Fibroblast of skin of abdomen (primary cell): ENCODE results near the gene ST8SIA4.
"Not testable (repeated sequence)": the region's sequence is repeated elsewhere in the genome, so short reads cannot be mapped to it uniquely, and the experiment has no call there.

ENCODE experiments used
- DNase-seq: peaks from one replicate; pipeline ENCODE4 v3.0.0-alpha.2; 2013

ST8SIA4 gene

DNA sequence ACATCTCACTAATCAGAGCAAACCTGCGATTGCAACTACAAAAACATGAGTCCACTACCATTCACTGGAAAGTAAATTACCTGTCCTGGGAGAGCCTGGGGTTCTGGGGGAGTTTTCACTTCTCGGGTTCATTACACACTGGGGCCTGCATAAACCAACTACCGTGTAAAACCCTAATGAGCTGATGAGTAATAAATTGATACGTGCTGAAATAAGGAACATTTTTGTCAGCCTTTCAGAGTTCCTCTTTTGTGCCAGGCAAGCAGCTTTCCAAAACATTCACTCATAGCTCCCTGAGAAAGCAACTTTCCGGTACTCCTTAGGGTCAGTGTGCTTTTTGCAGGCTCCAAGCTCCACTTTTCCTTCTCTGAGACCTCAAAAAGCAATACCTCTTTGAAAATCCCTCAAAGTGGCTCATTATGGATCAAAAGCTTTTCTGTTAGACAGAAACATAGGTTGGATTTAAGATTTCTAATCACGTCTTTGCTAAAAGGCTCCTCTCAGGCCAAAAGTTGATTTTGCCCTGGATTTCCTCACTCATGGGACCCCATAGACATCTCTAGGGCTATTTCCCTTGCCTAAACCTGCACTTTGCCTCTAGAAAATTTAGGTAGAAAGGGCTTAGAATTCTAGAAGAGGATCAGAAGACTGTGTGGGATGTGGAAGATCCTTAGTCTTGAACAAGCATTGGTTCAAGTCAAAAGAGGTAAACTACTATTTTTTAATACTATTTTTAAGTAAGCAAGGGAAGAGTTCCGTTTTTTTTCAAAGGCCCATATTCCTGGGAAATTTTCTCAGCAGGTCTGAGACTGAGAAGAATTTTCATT, 74.8 kb downstream of the ST8SIA4 start:
- DNase-seq = no peak

DNA sequence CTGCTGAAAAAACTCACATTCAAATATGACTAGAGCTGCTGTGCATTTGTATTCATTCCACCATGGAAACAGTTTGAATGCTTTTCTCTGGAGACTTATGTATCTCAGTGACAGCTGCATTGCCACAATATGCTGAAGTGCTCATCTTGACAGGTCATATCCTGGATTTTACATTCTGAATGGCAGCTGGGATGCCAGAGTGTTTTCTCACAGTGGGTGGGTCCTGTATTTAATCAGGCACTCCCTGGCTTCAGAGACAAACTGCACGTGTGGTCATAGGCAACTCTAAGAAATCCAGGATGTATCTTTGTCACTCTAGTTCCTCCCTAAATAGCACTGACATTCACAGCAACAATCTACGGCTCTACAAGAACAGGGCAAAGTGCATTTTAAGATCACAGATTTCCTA, 75.6 kb downstream of the ST8SIA4 start:
- DNase-seq = peak; percentile 18

DNA sequence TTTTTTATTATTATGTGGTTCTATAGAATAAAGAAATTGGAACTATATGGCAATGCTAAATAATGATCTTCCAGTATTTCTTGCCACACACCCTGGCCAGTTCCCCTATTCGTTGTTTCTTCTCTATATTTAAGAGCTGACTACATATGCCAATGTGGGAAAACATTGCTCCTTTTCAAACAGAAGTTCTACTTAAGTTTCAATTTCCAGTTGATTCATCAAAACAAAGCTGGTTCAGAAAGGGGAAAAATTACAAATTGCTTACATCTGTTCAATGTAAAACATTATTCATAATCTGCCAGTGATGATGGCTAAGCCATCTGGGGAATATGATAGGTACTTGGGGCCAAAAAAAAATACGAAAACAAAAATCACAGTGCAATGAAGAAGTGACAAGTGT, 76.9 kb downstream of the ST8SIA4 start:
- no peak for DNase-seq

DNA sequence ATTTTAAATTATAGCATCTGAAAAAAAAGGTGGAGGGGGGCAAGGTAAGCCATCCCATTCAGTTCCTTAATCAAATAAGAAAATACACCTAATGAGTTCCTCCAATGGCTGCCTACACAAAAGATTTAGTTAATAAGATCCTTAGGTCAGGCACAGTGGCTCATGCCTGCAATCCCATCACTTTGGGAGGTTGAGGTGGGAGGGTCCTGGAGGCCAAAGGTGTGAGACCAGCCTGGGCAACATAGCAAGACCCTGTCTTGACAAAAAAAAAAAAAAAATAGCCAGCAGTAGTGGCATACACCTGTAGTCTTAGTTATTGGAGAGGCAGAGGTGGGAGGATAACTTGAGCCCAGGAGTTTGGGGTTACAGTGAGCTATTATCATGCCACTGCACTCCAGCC, 78.4 kb downstream of the ST8SIA4 start:
- DNase-seq = no peak

DNA sequence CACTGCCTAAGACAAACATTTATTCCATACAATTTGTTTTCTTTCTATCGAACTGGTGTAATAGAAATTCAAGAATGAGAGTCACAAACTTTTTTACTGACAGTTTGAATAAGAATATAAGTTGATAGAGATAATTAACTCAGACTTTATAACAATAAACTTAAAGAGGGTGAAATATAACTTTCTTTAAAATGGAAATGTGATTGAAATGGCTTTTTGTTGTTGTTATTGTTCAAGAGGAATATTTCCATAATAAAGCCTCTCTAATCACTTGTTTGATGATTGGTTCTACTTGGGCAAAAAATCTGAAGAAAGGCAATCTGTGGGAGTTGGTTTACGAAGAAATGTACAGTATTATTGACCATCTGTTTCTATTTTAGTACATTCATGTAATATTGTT, 79.3 kb downstream of the ST8SIA4 start:
- no peak for DNase-seq

DNA sequence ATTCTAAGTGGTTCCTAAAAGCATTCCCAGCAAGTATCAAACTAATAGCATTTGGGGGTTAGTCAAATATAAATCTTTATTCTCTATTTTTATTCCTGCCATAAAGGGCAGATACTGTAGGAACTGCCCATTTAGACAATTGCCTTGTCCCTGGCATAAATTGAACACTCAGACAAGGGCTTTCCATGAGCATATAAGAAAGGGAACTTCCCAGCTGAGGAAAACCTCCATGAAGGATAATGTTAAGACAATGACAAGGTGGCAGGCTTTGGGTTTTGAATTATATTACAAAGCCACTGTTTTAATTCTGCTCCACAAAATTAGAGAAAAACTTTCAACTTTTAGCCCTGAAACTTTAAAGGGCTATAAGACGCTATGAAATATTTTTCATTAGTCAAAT, 81.3 kb downstream of the ST8SIA4 start:
- DNase-seq = no peak

DNA sequence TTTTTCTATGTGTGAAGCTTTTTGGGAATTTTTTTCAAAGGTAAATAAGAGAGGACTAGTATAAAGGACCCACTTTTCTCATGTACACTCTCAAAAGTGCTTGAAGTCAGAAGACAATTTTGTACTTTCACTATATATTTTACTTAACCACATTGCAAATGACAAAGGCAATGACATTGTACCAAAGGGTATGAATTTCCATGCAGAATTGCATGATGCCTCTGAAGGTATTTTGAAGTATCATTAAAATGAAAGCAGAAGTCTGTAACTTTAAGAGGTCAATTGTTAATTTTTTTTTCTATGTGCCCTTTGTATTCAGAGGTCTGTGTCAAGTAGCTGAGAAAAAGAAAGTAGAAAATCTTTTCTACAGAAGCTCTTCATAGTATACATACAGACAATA, 84.7 kb downstream of the ST8SIA4 start:
- no peak for DNase-seq

DNA sequence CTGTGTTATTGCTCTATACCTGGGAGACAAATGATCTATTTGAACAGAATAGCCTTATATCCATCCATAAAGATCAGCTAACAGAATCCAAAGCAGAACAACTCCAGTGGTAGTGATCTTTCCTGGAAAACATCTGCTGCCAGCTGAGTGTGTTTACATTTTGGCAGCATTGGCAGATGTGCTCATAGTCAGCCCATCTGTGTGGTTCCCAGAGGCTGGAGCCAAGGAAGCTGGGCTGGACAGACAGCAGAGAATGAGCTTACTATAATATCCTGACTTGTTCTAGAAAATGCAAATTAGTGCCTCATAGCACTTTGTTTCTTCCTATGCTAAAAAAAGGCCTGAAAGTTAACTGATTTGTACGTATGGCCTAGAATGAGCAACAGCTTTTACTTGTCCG, 99.7 kb downstream of the ST8SIA4 start:
- peak; percentile 23 for DNase-seq

DNA sequence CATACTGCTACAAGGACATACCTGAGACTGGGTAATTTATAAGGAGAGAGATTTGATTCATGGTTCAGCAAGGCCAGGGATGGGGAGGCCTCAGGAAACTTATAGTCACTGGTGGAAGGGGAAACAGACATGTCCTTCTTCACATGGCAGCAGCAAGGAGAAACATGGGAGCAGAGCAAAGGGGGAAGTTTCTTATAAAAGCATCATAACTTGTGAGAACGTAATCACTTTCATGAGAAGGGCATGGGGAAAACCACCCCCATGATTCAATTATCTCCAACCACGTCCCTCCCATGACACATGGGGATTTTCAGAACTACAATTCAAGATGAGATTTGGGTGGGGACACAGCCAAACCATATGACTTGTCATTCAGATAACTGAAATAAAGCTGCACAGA, 100.9 kb downstream of the ST8SIA4 start:
- no peak for DNase-seq

DNA sequence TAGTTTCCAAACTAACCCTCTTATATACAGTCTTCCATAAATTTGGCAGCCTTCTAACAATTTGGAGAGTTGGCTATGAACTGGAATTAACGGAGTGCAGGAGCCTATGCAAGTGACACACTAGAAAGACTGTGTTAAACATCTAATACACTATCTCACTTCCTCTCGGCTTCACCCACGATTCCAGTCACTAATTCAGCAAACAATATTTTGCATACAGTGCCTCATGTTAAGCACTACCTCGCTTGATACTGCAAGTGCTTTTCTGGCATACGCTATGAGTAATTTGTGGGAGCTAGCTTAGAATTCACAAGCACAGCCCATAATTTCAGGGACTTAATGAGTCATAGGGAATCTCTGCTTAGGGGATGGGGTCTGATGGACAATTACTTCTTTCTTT, 102.5 kb downstream of the ST8SIA4 start:
- DNase-seq = no peak

DNA sequence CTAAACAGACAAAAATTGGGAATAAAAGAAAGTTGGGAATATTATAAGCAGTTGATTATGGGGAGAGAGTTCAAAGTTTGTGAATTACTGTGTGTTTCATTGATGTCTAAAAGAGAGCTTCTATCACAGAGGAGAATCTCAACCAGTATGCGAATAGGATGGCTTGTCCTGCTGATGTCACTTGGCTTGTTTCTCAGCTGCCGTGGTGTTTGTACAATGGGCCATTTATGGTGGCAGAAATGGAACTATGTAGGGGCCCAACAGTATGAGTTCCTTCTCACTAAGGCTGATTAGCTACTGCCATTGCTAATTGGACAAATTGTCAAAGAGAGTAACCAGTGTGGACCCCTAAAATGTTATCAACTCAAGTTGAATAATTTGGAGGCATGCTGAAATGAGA, 103.9 kb downstream of the ST8SIA4 start:
- no peak for DNase-seq

DNA sequence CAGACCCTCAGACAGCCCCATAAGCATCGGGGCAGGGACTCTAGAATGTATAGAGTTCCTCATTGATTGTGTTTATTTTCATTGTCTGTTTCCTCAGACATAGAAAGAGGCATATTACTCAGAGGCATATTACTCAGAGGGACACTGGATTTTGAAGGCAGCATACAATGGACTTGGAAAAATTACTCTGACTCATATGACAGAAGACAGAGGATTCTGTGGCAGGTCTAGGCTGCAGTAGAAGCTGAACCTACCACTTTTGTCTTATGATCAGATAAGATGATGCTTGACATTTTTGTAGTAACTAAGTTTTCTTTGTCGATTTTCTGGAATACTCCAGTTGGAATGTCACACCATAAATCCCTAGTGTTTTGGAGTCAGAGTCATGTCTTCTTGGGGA, 105.2 kb downstream of the ST8SIA4 start:
- peak; percentile 57 for DNase-seq

DNA sequence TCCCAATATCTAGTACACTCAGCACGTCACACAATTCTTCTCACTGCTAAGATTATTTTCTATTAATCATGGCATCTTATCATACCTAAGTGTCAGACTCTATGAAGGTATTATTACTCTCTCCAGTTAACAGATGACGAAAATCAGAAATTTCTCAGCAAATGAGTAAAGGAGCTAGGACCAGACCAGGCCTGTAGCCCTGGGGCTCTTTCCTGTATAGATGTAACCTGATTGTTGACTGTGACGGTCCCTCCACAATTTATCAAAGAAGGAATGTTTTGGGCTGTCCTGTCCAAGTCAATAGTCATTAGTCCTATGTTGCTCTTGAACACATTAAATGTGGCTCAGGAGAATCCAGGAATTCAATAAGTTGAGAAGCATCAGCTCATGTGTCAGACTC, 106.2 kb downstream of the ST8SIA4 start:
- DNase-seq = no peak

DNA sequence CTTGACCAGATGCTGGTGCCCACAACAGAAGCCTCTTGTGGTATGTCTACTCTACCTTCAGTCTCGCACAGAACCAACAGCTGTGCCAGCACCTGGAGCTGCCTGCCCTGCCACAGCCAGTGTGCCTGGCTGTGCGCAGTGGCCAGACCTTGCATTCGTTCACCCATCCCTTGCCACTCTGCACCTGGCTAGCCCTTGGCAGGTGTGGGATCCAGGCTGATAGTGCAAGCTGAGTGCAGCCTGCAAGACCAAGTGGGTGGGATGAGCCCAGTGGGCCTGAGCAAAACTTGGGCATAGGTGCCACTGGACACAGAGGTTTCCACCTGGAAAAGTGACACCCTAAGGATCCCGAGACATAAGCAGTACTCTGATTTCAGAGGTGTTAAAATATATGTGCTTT, 108.2 kb downstream of the ST8SIA4 start:
- DNase-seq = no peak

DNA sequence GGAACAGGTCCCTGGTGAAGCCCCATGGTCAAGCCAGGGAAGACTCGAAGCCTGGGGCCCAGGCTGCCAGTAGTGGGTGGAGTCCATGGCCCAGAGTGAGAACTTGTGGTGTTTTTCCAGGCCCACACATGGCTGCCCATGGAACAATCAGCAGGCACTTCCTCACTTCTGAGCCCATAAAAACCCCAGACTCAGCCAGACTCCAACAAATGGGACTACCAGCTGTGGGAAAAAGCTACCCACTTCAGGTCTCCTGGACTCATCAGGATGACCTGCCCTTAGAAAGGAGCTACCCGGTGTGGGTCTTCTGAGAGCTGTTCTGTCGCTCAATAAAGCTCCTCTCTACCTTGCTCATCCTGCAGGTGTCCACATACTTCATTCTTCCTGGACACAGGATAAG, 108.9 kb downstream of the ST8SIA4 start:
- DNase-seq = no peak

DNA sequence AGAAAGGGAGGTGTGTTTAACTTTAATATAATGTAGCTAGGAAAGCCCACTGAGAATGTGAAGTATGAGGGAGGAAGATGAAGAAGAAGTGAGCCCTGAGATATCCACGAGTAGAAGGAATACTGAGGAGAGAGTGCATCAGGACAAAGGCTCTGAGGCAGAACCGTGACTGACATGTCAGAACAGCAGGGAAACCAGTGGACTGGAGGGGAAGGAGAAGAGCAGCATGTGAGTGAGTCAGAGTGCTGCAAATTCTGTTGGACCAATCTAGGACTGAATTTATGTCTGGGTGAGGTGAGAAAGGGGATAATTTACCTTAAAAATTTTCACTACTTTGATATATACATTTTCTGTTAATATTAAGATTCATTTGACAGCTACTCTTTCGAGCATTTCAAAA, 110.3 kb downstream of the ST8SIA4 start:
- DNase-seq = no peak

DNA sequence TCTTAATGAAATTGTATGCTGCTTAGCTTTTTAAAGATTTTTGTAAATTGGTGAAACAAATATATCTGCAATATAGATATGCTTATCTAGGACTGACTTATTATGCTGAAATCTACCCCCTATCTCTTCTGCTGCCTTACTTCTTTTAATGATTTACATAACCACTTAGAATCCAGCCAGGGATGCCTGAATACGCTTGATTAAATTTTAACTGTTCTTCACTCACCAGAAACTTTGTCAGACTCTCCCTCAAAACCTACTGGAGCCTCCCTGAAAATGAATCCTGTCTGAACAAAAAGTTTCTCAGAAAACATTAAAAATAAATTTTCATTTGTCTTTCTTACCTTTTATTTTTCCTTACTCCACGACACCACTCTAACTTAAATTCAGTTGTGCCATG, 111.7 kb downstream of the ST8SIA4 start:
- no peak for DNase-seq

DNA sequence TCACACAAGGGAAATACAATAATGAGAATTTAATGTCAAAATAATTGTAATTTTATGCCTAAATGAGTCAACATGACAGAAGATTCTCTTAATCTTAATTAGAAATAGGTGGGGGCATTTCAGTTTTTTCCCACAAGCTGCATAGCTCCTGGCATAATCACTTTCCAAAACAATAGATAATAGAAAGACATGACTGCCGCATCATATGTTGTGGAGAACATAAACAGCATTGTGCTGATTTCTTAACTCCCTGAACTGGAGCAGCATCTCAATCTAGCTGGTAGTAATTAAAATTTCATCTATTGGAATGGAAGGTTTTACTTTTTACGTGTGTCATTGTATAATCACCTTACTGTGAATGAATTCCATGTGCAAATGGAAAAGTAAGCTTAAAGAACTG, 112.1 kb downstream of the ST8SIA4 start:
- no peak for DNase-seq

DNA sequence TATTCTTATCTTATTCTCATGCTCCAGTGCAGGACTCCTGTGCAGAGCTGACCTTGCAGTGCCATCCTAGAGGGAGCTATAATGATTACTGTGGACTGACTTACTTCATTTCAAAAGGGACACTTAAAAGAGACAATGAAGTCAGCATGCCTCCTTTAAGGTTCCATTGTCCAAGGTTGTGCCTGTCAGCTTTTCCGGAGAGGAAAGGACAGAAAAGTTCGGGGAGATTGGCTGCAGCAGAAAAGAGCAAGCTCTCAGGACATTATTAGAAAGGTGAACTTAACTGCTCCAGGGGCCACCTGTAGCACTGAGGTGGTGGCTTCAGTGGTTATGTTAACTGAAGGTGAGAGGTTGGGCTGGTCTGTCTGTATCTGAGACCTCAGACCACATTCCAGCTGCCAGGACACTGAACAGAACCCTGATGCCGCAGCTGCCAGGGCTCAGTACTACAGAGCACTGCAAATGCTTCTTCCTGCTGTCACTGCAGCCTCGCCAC, 112.9 kb downstream of the ST8SIA4 start:
- DNase-seq = no peak

DNA sequence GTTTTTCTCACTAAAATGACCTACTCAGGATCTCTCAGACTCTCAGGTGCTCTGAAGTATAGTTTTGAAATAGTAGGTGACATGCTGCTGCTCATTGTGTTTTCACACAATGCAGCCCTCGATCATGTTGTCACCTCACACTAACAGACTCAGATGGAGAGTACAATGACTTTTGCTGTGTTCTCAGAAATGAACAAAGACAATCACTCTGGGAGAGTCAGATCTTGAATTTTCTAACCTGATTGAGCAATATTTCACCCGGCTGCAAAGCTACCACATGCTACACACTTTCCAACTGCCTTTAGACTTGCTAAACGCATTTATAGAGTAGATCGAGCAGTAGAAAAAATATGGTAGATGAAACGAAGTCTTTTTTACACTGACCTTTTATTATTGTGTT, 113.4 kb downstream of the ST8SIA4 start:
- DNase-seq = no peak

DNA sequence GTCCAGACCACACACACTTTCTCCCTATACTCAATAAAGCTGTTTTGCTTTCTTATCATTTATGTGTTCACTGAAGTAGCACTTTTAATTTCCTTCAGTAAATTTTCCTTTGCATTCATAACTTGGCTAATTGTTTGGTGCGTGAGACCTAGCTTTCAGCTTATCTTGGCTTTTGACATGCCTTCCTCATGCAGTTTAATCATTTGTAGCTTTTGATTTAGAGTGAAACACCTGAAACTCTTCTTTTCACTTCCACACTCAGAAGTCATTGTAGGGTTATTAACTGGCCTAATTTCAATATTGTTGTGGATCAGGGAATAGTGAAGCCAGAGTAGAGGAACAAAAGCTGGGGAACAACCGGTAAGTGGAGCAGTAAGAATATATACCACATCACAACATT, 114.7 kb downstream of the ST8SIA4 start:
- no peak for DNase-seq

DNA sequence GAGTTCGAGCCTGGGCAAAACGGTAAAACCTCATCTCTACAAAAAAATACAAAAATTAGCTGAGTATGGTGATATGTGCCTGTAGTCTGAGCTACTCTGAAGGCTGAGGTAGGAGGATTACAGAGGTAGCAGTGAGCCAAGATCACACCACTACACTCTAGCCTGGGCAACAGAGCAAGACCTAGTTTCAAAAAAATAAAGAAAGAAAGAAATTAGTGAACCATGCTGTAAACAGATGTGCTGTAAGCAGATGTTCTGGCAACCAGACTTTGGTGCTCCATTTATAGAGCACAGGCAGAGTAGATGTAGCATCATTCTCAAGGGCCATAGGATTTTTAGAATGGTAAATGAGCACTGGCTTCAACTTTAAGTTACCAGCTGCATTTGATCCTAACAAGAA, 115.4 kb downstream of the ST8SIA4 start:
- DNase-seq = no peak

DNA sequence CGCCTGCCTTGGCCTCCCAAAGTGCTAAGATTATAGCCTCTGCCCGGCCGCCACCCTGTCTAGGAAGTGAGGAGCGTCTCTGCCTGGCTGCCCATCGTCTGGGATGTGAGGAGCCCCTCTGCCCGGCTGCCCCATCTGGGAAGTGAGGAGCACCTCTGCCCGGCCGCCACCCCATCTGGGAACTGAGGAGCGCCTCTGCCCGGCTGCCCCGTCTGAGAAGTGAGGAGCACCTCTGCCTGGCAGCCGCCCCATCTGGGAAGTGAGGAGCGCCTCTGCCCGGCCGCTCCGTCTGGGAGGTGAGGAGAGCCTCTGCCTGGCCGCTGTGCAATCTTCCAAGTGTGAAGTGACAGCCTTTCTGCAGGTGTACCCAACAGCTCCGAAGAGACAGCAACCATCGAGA, 117.5 kb downstream of the ST8SIA4 start:
- not testable (repeated sequence) for DNase-seq

DNA sequence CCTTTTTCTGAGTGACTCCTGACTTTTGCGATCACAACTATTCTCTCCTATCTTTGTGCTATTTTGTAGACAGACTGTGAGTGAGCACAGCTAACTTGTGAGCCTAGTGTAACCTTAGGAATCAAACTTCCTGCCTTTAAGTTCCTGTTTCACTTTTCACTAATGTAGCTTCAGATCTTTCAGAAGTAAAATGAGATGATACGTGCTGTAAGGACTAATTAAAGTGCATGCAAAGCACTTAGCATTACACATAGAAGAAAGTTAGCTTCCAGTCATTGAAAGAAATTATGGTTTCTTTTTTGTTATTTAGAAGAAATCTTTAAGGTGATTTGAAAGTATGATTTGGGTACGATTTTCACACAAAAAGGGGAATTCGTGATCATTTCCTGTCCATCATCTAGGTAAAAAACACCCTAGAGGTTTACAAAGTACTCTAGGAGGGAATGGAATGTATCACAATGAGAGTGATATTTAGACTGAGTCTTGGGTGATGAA, 122.7 kb downstream of the ST8SIA4 start:
- no peak for DNase-seq
